OCI-LY1 (cell line): ENCODE results near the gene PLCB2.

Experiments
- CTCF ChIP-seq: fragments of 200-600 bp; sonication (generic), shearing (Covaris generic); IDR thresholded peaks from 2 replicates; pipeline ENCODE4 v1.5.1; 2017; ENCODE audit warnings: mild to moderate bottlenecking, antibody characterized with exemption, low read length, moderate library complexity, mixed read lengths
- EZH2 ChIP-seq: fragments of 200-600 bp; sonication (generic), shearing (Covaris generic); IDR thresholded peaks from 2 replicates; pipeline ENCODE4 v1.8.0; 2017; ENCODE audit warnings: borderline replicate concordance, mixed run types, mild to moderate bottlenecking, antibody characterized with exemption, low read length, moderate library complexity, mixed read lengths

GRCh38 chr15:40344631-40345120 lies 36.9 kb upstream of the PLCB2 start:
- peak; percentile 84 for TF ChIP-seq CTCF
- no peak for TF ChIP-seq EZH2
